CD4-positive, alpha-beta T cell treated with Interleukin-15 for 4 hours (primary cell): ENCODE measurements around the gene RAG1.

ENCODE experiments used
- DNase-seq: peaks from one replicate; pipeline ENCODE4 v3.0.0-alpha.2; 2020; ENCODE audit warnings: low spot score

The RAG1 gene

GRCh38 chr11:36590513-36590912 is 22.7 kb downstream of the RAG1 start:
- DNase-seq, result no peak

GRCh38 chr11:36591433-36591832 is 23.6 kb downstream of the RAG1 start:
- no peak for DNase-seq

GRCh38 chr11:36594316-36594989 is 26.6 kb downstream of the RAG1 start, which contains the start of gene IFTAP:
Gene IFTAP, plus strand, starts transcription at chr11:36594502. Its CDS starts 15,602 bp downstream, at chr11:36610104.
- DNase-seq, result peak; percentile 18

- DNase-seq, result no peak
These were observed 29.1 kb downstream of the RAG1 start for GRCh38 chr11:36596880-36597279.

GRCh38 chr11:36598051-36598450 is 30.2 kb downstream of the RAG1 start, which contains the start of gene RAG2:
Gene RAG2, minus strand, starts transcription at chr11:36598236. Its CDS starts 4,068 bp downstream, at chr11:36594168.
- DNase-seq, result no peak

- no peak for DNase-seq
These were observed 32.4 kb downstream of the RAG1 start for GRCh38 chr11:36600180-36600579.

- no peak for DNase-seq
These were observed 33.3 kb downstream of the RAG1 start for GRCh38 chr11:36601155-36601554.

GRCh38 chr11:36602135-36602534 is 34.3 kb downstream of the RAG1 start:
- DNase-seq, result no peak

- DNase-seq, result no peak
These were observed 37.7 kb downstream of the RAG1 start for GRCh38 chr11:36605221-36606216.

GRCh38 chr11:36608491-36609199 is 40.8 kb downstream of the RAG1 start:
- no peak for DNase-seq

- no peak for DNase-seq
These were observed 41.6 kb downstream of the RAG1 start for GRCh38 chr11:36609383-36609782.

GRCh38 chr11:36615826-36616225 is 48.0 kb downstream of the RAG1 start:
- DNase-seq, result no peak

GRCh38 chr11:36617543-36618362 is 49.9 kb downstream of the RAG1 start:
- no peak for DNase-seq

GRCh38 chr11:36618363-36619047 is 50.7 kb downstream of the RAG1 start:
- DNase-seq, result no peak

GRCh38 chr11:36619502-36619901 is 51.7 kb downstream of the RAG1 start:
- DNase-seq, result no peak

- DNase-seq, result no peak
These were observed 52.4 kb downstream of the RAG1 start for GRCh38 chr11:36620246-36620645.

GRCh38 chr11:36622431-36623136 is 54.8 kb downstream of the RAG1 start:
- no peak for DNase-seq

- DNase-seq, result no peak
These were observed 55.7 kb downstream of the RAG1 start for GRCh38 chr11:36623494-36623893.

GRCh38 chr11:36627006-36627405 is 59.2 kb downstream of the RAG1 start:
- DNase-seq, result no peak

- no peak for DNase-seq
These were observed 59.7 kb downstream of the RAG1 start for GRCh38 chr11:36627471-36627870.
